Activated T-helper 1 cell treated with Interleukin-2 at 50 U/mL for 16 hours (primary cell): ENCODE results near the gene GADD45G.

ENCODE experiments used
- DNase-seq: peaks from one replicate; pipeline ENCODE4 v3.0.0-alpha.2; 2020; ENCODE audit warnings: low read depth

GADD45G gene

DNA sequence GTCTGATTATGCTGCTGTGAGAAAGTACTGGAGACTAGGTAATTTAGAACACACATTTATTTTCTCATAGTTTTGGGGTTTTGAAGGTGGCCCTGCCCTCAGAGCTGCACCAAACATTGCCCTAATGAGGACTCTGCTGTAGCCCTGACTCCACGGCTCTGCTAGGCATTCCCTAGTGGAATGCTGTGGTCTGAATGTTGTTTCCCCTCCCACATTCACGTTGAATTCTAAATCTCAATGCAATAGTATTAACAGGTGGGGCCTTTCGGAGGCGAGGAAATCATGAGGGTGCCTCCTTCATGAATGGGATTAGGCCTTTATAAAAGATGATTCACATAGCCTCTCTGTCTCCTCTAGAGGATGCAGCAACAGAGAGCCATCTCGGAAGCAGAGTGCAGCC lies 25.7 kb downstream of the GADD45G start:
- DNase-seq, result no peak

DNA sequence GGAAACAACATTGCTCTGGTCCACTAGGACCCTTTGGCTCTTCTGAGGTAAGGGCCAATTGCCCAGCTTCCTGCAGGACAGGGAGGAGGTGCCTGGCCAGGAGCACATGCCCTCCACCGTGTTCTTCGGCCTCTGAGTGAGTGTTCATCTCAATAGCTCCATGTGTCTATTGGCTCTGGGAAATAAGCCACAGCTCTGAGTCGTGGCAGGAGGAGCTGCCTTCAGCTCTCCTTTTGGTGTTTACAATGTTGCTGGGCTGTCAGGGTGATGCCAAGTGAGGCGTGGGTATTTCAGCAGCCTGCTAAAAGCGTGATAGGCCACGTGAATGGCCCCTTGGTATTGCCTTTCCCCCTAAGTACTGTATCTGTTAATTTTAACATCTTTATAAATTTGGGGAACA lies 26.6 kb downstream of the GADD45G start:
- no peak for DNase-seq

DNA sequence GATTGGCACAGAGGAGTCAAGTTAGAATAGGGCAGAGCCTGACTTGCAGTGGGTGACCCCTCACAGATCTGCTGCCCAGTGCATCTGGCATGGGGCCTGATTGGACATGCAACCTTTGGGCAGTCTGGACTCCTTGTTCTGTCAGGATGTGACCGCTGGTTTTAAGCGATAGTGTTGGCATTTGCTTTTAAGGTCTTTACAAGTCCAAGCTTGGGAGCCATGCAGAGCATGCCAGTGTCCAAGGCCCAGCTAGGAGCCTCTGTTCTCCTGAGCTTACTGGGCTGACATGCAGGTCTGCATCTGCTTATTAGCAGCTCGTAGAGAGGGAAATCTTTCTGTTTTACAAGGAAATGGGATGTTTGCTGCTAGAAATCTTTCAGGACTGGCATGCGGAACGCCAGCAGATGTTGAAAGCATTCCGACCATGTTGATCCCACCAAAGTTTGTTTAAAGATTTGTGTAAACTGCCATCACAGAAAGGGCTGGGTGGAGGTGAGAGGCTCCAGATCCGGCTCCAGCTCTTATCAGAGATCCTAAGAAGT lies 27.5 kb downstream of the GADD45G start:
- no peak for DNase-seq

DNA sequence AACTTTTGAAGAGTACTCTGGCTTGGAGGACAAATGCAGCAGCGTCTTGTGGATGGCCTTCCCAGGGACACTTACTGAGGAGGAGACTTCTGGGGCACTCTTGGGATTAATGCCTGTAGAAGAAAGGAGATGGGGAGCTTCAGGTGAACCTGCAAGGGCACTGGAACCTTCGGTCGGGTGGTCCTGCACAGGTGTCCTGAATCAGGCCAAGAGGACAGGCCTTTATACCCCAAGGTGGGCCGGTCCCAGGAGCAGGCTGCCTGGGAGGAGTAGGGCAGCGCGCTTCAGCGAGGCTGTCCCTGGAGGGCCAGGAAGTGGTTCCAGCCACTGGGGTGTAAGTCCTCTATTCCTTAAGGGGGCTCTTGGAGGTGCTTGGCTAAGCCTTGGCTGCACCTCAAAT lies 27.9 kb downstream of the GADD45G start:
- no peak for DNase-seq

DNA sequence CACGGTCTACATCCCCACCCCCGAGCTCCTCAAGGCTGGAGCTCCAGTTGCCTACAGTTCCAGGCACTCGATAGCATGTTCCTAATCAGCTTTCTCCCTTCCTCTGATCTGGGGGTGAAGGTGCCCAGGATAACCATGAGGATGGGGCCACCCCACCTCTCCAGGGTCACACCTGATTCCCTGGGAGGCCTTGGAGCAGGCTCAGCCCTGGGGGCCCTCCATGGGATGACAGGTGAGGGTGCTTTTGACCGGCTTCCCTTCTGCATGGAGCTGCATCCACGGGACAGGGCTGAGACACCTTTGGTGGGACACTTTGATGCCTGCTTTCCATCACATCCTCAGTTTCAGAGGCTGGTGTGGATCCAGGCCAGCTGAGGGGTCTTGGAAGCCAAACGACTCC lies 28.6 kb downstream of the GADD45G start:
- DNase-seq, result no peak

DNA sequence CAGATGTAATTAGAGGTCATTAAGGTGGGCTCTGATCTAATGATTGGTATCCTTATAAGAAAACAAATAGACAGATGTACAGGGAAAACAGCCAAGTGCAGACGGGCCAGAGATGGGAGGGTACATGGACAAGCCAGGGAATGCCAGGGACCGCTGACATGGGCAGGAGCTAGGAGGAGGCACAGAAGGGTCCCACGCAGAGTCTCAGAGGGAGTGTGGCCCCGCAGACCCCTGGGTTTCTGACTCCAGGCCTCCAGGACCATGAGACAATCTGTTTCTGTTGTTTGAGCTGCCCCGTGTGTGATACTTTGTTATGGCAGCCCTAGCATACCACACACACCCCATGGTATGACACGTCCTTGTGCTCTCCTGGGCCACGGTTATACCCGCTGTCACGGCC lies 29.1 kb downstream of the GADD45G start:
- DNase-seq, result no peak

DNA sequence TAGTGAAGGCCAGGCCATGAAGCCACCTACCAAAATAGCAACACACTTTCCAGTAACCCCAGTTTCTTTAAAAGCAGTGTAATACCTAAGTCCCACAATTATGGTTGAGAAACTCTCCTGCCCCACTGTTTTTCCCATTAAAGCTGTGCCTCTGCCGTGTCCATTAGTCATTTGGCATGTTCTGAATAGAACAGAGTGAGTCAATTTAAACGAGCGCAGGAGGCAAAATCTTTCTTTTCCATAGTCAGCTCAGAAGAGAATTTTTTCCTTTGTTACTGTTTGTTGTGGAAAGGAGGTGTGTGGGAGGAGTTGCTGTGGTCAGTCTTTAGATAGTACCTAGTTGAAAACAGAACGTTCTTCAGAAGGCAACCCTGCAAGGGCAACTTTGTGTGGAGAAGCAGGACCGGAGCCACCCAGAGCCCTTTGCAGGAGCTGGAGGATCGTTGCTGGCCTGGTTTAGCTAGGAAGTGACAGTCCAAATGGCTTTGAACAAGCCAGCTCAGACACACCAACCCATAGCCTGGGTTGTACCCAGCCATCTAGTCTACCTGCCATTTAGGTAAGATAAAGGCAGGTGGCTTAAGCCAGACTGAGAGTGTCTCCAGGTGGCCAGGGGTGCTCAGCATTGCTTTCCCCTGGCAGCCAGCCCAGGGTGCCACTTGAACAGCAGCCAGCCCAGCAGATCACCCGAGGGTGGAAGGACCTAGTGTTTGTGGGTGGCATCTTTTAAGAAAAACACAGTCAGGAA lies 30.4 kb downstream of the GADD45G start:
- DNase-seq, result no peak

DNA sequence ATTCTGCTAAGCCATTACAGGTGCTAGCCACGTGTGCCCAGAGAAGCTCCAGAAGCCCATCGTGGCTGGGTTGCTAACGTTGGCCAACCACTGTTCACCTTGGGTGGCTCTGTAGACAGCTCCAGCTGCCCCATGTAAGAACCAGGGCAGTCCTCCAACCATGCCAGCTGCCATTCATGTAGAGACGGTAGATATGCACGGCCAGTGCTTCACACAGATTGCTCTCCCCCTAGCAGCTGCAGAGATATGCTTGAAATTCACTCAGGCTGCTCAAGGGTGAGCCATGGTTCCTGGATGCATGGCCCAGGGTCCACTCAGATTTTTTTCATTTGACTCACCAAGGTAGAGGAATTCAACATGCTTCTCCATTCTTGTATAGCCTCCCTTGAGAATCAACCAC lies 31.0 kb downstream of the GADD45G start:
- DNase-seq, result no peak

DNA sequence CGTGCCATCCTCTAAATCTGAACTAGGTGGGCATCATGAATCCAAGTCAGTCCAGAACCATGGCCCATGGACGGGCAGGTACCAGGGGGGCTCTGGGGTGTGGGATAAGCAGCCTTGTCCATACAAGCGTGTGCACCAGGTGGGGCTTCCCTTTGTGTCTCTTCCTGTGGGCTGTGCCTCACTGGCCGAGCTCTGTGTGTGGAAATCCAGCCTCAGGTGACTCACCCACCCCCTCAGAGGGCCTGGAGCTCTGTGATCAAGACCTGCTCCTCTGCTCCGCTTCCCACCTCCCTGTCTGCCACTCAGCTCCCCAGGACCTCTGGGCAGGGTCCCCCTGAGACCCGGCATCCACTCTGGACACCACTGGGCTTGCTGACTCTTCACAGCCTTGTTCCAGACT lies 33.0 kb downstream of the GADD45G start:
- DNase-seq, result no peak

DNA sequence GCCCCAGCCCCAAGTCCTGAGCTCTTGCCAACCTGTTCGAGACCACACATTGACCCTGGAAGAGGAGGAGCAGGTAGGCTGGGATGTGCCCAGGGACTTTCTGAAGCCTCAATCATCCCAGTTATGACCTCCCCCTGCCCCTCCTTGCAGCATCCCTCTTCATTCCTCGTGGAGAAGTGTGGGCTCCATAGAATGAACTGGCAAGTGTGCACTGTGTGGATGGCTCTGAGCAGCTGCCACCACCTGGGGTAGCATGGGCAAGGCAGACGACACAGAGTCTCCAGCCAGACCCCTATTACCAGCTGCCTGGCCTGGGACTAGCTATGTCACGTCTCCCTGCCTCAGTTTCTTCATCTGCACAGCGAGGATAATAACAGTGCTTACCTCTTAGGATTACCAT lies 33.5 kb downstream of the GADD45G start:
- no peak for DNase-seq

DNA sequence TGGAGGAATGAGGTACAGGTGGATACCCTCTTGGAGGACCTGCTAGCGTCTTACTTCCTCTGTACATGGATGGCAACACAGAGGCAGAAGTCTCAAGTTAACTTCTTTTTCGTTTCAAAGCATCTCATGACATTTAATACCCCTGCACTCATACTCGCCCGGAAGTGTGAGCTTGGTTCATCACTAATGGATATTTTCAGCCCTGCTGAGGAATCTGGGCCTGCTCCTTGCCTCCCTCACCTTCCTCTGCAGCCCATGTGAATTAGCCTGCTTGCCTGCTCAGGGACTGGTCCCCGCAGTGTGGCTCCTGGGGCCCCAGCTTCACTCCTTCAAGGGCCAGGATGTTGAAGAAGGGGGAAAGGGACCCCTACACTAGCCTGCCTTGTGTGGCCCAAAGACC lies 34.1 kb downstream of the GADD45G start:
- DNase-seq, result no peak

DNA sequence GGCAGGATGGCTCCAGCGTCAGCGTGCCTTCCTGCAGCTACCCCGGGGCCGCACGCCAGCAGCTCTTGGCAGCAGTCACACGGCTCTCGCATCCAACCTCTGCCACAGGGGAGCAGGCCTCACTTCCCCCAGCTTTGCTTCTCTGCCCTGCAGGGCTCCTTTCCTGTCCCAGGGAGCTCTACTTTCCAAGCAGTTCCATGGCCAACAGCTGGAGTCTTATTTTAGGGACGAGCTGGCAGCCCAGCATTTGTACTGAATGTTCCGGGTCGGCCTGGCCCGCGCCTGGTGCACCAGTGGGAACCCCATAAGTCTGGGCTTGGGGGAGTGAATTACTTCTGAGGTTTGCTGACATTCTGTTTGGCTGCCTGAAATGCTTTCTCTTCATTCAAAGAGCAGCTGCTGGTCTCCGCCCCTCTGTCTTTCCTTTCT lies 34.6 kb downstream of the GADD45G start:
- DNase-seq, result no peak

DNA sequence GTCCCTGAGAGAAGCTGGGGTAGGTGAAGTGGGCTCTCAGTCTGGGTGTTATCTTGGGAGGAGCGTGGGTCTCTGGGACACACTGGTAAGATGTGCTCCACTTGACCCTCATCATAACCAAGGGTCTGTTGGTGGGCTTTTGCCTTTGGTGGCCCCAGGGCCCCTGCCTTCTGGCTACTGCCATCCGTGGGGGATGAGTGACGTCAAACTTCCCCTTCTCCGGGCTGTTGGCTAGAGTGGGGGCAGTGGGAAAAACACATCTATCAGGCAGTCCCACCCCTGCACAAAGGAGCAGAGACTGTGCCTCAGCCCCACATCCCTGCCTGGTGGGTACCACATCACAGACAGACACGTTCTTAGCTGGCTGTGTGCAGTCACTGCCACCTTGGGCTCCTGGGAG lies 35.1 kb downstream of the GADD45G start:
- no peak for DNase-seq

DNA sequence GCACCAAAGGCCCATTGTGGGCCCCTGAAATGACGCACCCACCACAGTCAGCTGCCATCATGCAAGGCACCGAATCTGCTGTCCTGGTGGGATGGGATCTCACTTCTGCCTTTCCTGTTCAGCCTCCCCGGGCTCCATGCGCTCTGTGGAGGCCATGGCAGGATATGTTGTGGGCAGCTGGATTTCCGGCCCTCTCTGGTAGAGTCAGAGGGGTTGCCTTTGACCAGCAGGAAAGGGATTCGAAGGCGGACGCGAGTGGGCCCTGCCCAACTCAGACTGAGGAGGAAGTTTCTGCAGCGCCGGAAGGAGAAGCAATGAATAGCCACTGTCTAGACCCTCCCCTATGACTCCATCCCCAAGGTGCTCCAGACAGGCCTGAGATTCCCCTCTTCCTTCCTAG lies 35.5 kb downstream of the GADD45G start:
- no peak for DNase-seq

DNA sequence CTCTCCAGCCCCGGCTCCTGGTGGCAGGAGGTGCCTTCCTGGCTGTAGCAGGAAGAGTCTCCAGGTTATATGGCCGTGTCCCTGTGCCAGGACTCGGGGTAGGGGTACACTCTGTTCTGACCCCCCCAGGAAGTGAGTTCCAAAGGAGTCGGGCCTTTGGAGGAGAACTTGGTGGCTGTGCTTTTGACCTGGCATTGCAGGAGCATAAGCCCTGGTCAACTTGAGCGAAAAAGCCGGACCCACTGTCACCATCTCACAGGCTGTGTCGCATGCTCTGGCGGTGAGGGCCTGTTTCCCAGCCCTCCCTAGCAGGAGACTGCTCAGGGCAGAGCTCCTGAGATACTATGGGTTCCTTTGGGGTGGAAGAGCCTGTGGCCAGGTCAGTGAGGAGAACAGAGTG lies 36.0 kb downstream of the GADD45G start:
- no peak for DNase-seq

DNA sequence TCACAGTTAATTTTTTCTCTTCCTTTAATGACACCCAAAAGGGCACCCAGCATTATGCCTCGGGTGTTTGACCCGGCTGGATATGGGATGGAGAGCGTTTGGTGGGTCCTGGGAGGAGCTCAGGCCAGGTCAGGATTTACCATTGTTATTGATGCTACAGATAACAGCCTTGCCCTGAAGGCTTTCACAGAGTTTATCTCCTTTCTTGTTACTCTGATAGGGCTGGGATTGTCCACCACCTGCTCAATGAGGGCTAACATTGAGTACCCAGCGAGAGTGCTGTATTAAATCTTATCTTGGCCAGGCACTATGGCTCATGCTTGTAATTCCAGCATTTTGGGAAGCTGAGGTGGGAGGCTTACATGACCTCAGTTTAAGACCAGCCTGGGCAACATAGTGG lies 37.2 kb downstream of the GADD45G start:
- DNase-seq, result no peak

DNA sequence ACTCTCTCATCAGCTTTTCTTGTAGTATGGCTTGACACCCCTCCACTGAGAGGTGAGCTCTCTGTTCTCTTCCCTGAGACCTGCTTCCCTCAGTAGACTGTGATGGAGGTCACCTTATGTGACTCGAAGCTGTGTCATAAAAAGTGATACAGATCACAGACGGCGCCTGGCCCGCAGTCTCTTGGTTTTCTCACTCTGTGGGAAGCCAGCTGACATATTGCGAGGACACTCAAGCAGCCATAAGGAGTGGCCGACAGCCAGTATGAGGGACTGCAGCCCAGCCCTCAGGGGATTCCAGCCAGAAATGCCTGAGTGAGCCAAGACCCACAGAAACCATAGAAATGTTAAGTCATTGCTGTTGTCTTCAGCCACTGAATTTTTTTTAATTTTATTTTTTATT lies 38.0 kb downstream of the GADD45G start:
- no peak for DNase-seq

DNA sequence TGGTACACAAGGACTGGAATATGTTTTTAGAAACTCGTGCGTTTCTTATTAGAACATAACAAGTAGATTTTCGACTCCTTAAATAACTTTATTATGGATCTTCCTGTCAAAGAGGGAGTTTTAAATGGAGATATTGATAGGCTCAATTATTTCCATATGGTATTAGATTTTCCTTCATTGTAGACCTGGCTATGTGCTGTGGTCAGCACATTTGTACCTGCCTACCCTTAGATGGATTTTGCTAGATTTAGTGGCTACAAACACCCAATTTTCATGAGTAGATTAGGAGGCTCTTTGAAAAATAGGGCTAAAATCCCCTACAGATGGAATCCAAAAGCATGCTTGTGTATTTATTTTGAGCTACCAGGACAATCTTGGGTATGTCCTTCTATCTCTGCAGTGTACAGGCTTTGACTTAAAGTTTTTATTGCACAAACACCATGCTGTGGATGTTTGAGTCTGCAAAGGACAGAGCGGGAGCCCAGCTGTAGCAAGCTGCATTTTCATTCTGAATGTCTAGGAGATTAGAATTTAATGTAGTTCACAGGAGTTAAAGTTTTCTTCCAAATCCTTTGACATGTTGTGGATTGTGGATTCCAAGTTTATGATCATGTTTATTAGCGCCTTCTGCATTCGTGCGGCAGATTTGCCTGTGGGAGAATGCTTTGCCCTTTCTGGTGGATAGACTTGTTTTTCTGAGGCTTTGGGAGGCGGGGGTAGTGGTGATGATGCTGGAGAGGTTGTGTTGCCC lies 41.6 kb downstream of the GADD45G start:
- DNase-seq, result no peak

DNA sequence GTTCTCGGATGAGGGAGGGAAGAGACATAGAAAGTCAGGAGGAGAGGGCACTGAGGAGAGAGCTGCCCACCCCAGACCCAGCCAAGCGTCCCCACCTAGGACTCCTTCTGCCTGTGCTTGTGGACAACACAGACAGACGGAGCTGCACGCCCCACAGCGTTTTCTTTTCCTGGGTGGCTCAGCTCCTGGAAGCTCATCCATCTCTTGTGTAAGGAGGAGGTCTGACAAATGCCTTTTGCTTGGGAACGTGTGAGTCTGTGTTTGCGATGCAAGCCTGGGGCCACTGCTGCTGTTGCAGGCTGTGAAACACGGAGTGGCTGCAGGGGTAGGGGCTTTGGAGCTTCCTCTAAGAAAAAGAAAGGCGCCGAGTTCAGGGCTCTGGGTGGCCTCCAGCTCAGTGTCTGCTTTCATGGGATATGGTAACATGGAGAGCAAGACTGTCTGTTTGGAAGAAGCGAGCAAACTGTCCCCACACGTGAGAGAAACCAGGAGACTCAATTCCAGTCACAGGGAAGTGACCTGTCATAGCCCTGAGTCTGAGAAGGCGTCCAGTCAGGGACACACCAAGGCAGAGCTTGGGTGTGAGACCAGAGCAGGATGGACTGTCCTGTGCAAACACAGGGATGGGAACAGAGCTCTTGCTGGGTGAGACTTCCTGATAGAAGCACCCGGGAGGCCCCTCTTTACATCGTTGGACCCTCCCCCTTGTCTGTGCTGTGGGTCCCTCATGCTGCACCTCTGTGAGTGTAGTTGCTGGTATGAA lies 42.7 kb downstream of the GADD45G start:
- DNase-seq, result no peak

DNA sequence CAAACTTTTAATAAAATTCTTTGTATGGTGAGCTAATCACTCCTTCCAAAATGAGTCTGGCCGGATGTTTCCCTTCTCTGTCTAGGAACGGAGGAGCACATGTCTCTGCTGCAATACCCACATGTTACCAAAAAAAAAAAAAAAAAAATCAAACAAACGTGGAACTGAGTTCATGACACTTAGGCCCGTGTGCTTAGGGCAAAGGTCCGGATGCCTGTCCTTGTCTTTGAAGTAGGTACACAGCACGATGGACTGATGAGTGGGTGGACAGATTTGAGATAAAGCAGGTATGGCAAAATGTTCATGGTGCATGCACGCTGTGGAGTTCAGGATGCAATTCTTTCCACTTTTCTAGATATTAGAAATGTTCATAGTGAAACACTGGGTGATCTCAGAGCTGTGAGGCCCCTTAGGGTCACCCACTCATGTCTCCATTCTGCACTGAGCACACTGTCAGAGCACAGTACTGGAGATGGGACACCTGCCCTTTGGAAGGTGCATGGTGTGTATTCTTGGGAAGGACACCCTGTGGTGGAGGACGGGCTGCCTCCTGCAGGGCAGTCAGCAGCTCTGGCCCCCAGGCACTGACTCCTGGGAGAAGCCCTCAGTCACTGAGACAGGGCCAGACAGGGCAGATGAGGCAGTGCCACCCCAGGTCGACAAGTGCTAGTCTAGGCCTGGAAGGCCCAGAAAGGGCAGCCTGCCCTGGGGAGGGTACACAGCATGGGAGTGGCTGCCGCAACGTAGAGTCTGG lies 43.6 kb downstream of the GADD45G start:
- DNase-seq, result no peak

DNA sequence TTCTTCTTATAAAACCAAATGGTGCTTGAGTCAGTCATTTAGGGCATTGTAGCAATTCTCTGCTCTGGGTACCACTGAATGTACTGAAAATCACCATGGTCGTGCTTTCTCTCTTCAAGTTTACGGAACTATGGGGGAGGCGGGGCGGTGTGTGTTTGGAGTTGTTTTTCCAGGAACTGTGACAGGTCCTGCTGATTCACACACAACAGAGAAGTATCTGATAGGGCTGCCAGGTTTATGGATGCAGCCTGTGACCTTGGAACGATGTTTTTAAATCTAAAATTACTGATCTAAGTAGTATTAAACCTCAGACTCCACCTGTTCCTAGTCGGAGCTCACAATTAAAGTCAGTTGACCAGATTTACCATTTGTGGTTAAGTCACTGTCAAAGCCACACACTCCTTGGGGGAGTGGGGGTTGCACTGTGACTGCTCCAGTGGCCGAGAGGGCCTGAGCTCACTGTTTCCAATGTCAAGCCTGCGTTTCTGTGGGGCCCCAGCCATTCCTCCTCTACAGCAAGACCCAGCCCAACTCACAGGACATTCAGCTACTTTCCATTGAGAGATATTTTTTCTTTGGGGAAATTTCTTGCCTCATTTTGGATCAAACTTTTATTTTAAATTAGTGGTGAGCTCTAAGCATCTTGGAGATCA lies 44.4 kb downstream of the GADD45G start:
- DNase-seq, result no peak
